Esophagus (tissue), 2 donors: Measurements from ENCODE around the gene ERC2. TPM values are rescaled to one million over a fixed set of nuclear protein-coding genes. Genes with fewer than 3 reads are reported as not detected.

Experiments used
- H3K27ac ChIP-seq, 2 donors: one replicate each; pipeline ENCODE4 v1.5.1; 2013; ENCODE audit warnings: low read depth in 2 of 2, mild to moderate bottlenecking in 2 of 2, inconsistent platforms in 1 of 2, low read length in 1 of 2, moderate library complexity in 1 of 2
- H3K27me3 ChIP-seq, 2 donors: one replicate each; pipeline ENCODE4 v1.6.1; 2013; ENCODE audit warnings: low read length in 2 of 2, control low read depth in 1 of 2, mild to moderate bottlenecking in 1 of 2; ENCODE audit not compliant: insufficient read depth in 2 of 2, control insufficient read depth in 1 of 2
- H3K36me3 ChIP-seq, 2 donors: one replicate each; pipeline ENCODE4 v1.6.1; 2013; ENCODE audit warnings: low read length in 1 of 2; ENCODE audit not compliant: control insufficient read depth in 2 of 2, insufficient read depth in 2 of 2
- H3K4me1 ChIP-seq, 2 donors: one replicate each; pipeline ENCODE4 v1.6.1; 2013; ENCODE audit warnings: low read length in 1 of 2; ENCODE audit not compliant: control insufficient read depth in 2 of 2, insufficient read depth in 2 of 2
- H3K4me3 ChIP-seq, 2 donors: one replicate each; pipeline ENCODE4 v1.5.1; 2013; ENCODE audit warnings: low read length in 2 of 2, mild to moderate bottlenecking in 2 of 2, low read depth in 1 of 2, moderate library complexity in 1 of 2
- H3K9me3 ChIP-seq, 2 donors: one replicate each; pipeline ENCODE4 v1.6.1; 2013; ENCODE audit warnings: mild to moderate bottlenecking in 2 of 2, low read depth in 1 of 2, low read length in 1 of 2, moderate library complexity in 1 of 2; ENCODE audit not compliant: control insufficient read depth in 2 of 2, insufficient read depth in 1 of 2
- WGBS, 2 donors: extraction: QIAGEN DNeasy Blood & Tissue Kit; methylation state at CpG; one replicate each; pipeline ENCODE4 v1.1.7; 2013; 5-methylcytosine and 5-hydroxymethylcytosine counted together
- polyA plus RNA-seq, 2 donors: library from polyadenylated mRNA; stranded (reverse); fragments of 200-250 nt; gene quantifications; one replicate each; pipeline ENCODE4 v1.2.3, GENCODE V29; 2013
- donor health status: healthy with polysubstance abuse.
- donor health status: Bipolar disorder and iron deficiency.

ERC2 gene
- polyA plus RNA-seq, 2 donors: 0.18 to 0.20 TPM

DNA sequence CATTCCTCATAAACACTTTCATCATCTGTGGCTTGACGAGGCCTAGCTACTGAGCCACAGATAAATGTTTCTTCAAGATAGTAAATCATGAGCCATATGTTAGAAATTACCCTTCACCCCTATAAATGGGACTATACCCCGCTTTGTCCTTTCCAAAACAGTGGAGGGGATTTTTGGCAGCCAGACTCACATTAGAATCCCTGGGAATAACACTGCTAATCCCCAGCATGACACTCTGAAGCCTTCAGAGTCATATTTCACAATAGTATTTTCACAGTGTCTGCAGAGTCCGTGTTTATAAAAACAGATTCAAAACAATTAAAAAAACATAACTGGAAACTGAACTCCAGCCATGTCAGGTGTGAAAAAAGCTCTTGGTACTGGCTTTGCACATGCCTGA lies 271.6 kb downstream of the ERC2 start:
- no peaks in the 10 kb centered on the region for H3K4me1 ChIP-seq
- no peaks in the 10 kb centered on the region for H3K27me3 ChIP-seq
- no peak overlapping the region for H3K27ac ChIP-seq
- H3K4me3 ChIP-seq: no peak overlapping the region
- WGBS, 2 donors: 45 to 55% methylated on average over 3 of the region's 3 CpGs
- H3K36me3 ChIP-seq: no peaks in the 10 kb centered on the region
- H3K9me3 ChIP-seq: no peaks in the 10 kb centered on the region

DNA sequence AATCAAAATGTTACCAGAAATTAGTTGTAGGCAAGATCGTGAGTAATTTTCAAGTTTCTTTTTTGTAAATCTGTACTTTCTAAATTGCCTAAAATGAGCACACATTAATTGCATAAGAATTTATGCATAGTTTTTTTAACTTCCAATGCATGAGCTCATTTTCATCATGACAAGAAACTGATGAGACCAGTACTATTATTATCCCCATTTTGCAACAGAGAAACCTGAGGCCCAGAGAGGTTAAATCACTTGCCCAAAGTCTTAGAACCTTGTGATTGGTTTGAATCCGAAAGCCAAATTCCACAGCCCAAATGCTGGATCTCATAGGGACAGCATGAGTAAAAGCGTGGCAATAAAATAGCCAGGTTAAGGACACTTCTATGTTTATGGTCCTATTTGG lies 274.7 kb downstream of the ERC2 start:
- Histone ChIP-seq H3K27me3 (no peaks in the 10 kb centered on the region), H3K4me3 (no peak overlapping the region), H3K4me1 (no peaks in the 10 kb centered on the region), H3K9me3 (no peaks in the 10 kb centered on the region), H3K36me3 (no peaks in the 10 kb centered on the region), H3K27ac (no peak overlapping the region)
- 87 to 88% methylated on average over 3 of the region's 3 CpGs for WGBS, 2 donors

DNA sequence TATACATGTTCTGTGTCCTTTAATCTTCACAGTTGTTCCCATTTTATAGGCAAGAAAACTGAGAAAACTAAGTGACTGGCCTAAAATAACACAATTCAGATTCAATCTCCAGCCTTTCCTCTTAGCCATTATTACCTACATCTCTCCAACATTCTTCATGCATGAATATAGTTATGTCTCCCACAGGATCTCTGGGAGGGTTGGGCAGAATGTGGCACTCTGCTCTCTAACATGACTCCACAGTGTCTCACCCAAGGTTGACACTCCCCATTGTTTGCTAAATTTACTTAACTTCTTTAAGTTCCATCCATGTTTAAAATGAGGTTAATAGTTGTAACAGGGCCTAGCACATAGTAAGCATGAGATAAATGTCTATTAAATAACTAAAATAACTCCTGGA lies 276.3 kb downstream of the ERC2 start:
- Histone ChIP-seq H3K27ac (no peak overlapping the region), H3K9me3 (no peaks in the 10 kb centered on the region), H3K36me3 (no peaks in the 10 kb centered on the region), H3K27me3 (no peaks in the 10 kb centered on the region), H3K4me3 (no peak overlapping the region), H3K4me1 (no peaks in the 10 kb centered on the region)

DNA sequence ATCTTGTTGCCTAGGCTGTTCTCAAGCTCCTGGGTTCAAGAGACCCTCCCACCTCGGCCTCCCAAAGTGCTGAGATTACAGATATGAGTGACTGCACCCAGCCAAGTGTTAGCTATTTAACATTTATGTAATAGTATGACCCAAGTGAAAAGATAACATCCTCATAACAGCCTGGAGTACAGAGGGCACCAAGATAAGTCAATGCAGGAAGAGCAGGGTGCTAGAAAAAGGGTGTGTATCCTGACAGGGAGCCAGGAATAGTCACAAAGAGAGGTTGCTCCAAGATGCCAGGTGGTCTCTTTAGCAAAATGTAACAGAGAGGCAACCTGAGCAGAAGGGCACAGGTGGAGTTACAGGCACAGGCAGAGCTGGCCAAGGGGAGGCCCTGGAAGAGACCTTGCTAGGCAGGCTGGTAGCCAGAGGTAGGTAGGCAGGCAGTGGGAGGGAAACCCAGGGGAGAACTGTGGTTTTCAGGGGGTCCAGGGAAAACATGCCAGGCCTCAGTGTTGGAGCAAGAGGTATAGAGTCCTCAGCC lies 277.4 kb downstream of the ERC2 start:
- no peaks in the 10 kb centered on the region for H3K27me3 ChIP-seq
- WGBS, 2 donors: 55 to 61% methylated on average over 1 of the region's 1 CpG
- H3K27ac ChIP-seq: no peak overlapping the region
- H3K4me1 ChIP-seq: no peaks in the 10 kb centered on the region
- no peaks in the 10 kb centered on the region for H3K9me3 ChIP-seq
- no peaks in the 10 kb centered on the region for H3K36me3 ChIP-seq
- no peak overlapping the region for H3K4me3 ChIP-seq

DNA sequence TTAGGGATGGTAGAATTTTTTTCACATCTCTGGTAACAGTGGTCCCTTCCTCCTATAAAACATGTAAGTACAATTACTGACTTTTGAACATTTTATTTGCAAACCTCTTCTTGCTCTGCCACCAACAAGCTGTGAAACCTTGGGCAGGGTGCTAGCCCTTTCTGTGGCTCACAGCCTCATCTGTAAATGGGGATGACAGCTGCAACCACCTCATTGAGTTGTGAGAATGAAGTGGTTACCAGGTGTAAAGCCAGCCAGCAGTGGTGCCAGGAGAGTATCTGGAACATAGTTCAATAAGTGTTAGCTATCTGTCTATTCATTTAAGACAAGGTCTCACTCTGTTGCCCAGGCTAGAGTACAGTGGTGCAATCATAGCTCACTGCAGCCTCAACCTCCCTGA lies 278.1 kb downstream of the ERC2 start:
- H3K36me3 ChIP-seq: no peaks in the 10 kb centered on the region
- no peak overlapping the region for H3K4me3 ChIP-seq
- no peaks in the 10 kb centered on the region for H3K27me3 ChIP-seq
- H3K27ac ChIP-seq: no peak overlapping the region
- H3K9me3 ChIP-seq: no peaks in the 10 kb centered on the region
- no peaks in the 10 kb centered on the region for H3K4me1 ChIP-seq

GRCh38 chr3:56189536-56189935 lies 278.7 kb downstream of the ERC2 start:
- no peaks in the 10 kb centered on the region for H3K36me3 ChIP-seq
- 95 to 96% methylated on average over 2 of the region's 2 CpGs for WGBS, 2 donors
- H3K4me1 ChIP-seq: no peaks in the 10 kb centered on the region
- no peak overlapping the region for H3K27ac ChIP-seq
- H3K9me3 ChIP-seq: no peaks in the 10 kb centered on the region
- no peak overlapping the region for H3K4me3 ChIP-seq
- no peaks in the 10 kb centered on the region for H3K27me3 ChIP-seq

- H3K36me3 ChIP-seq: no peaks in the 10 kb centered on the region
- WGBS, 2 donors: 89 to 93% methylated on average over 9 of the region's 9 CpGs
- H3K4me1 ChIP-seq: no peaks in the 10 kb centered on the region
- no peak overlapping the region for H3K4me3 ChIP-seq
- H3K27me3 ChIP-seq: no peaks in the 10 kb centered on the region
- no peaks in the 10 kb centered on the region for H3K9me3 ChIP-seq
- H3K27ac ChIP-seq: no peak overlapping the region
These were observed 280.1 kb downstream of the ERC2 start for GRCh38 chr3:56188201-56188600.

- H3K36me3 ChIP-seq: no peaks in the 10 kb centered on the region
- H3K9me3 ChIP-seq: no peaks in the 10 kb centered on the region
- no peaks in the 10 kb centered on the region for H3K4me1 ChIP-seq
- no peak overlapping the region for H3K27ac ChIP-seq
- H3K4me3 ChIP-seq: no peak overlapping the region
- whole genome bisulfite sequencing, 2 donors: 71 to 77% methylated on average over 2 of the region's 2 CpGs
- H3K27me3 ChIP-seq: no peaks in the 10 kb centered on the region
These were observed 281.2 kb downstream of the ERC2 start for GRCh38 chr3:56187051-56187450.

GRCh38 chr3:56185827-56186226 lies 282.4 kb downstream of the ERC2 start:
- Histone ChIP-seq H3K9me3 (no peaks in the 10 kb centered on the region), H3K4me3 (no peak overlapping the region), H3K4me1 (no peaks in the 10 kb centered on the region), H3K27ac (no peak overlapping the region), H3K36me3 (no peaks in the 10 kb centered on the region), H3K27me3 (no peaks in the 10 kb centered on the region)
- 91 to 92% methylated on average over 1 of the region's 1 CpG for WGBS, 2 donors

DNA sequence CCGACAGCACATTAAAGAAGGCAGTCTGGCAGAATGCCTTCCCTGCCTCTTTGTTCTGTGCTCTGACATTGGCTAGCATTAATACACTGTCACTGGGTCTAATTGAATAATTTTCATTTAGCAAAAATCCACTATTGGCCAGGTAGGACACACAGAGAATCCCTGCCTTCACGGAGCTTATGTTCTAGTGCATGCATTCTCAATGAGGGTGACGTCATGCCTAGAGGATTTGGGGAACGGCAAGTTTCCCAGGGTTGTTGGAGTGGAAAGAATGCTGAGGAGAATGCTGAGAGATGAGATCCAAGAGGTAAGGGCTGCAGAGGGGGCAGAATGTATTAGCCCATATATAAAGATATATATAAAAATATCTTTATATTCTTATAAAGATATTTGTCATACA lies 284.7 kb downstream of the ERC2 start:
- Histone ChIP-seq H3K27ac (no peak overlapping the region), H3K4me1 (no peaks in the 10 kb centered on the region), H3K27me3 (no peaks in the 10 kb centered on the region), H3K9me3 (no peaks in the 10 kb centered on the region), H3K36me3 (no peaks in the 10 kb centered on the region), H3K4me3 (no peak overlapping the region)
- WGBS, 2 donors: 61% methylated on average over 4 of the region's 4 CpGs
